PC-9 (cell line): Measurements from ENCODE around the gene FNIP1.

ENCODE experiments used
- EZH2 ChIP-seq: fragments of 200-600 bp; sonication (generic); IDR thresholded peaks from 2 replicates; pipeline ENCODE4 v1.8.0; 2017; ENCODE audit warnings: antibody characterized with exemption, low read depth
- TF ChIP-seq, protein P1 (sequence below): fragments of 200-600 bp; sonication (generic); conservative IDR thresholded peaks from 2 replicates; pipeline ENCODE4 v1.6.1; 2017; ENCODE audit warnings: mixed run types, antibody characterized with exemption, mild to moderate bottlenecking, moderate library complexity

DNA sequence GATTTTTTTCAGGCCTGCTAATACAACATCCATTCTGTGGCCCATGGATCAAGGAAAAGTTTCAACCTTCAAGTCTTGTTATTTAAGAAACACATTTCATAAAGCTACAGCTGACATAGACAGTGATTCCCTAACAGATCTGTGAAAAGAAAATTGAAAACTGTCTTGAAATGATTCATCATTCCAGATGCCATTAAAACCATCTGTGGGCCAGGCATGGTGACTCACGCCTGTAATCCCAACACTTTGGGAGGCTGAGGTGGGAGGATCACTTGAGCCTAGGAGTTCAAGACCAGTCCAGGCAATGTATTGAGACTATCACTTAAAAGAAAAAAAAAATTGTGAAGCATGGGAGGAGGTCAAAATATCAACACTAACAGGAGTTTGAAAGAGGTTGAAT lies 167.8 kb downstream of the FNIP1 start:
- TF ChIP-seq, protein P1, sequence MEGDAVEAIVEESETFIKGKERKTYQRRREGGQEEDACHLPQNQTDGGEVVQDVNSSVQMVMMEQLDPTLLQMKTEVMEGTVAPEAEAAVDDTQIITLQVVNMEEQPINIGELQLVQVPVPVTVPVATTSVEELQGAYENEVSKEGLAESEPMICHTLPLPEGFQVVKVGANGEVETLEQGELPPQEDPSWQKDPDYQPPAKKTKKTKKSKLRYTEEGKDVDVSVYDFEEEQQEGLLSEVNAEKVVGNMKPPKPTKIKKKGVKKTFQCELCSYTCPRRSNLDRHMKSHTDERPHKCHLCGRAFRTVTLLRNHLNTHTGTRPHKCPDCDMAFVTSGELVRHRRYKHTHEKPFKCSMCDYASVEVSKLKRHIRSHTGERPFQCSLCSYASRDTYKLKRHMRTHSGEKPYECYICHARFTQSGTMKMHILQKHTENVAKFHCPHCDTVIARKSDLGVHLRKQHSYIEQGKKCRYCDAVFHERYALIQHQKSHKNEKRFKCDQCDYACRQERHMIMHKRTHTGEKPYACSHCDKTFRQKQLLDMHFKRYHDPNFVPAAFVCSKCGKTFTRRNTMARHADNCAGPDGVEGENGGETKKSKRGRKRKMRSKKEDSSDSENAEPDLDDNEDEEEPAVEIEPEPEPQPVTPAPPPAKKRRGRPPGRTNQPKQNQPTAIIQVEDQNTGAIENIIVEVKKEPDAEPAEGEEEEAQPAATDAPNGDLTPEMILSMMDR = no peak
- no peak for TF ChIP-seq EZH2
